HepG2 (cell line): ENCODE results near the gene HES7. TPM values are rescaled to one million over a fixed set of nuclear protein-coding genes. Genes with fewer than 3 reads are reported as not detected.
A peak's percentile ranks its signal among the peaks of the same experiment; 100 is the strongest.

Experiments used
- ARNTL ChIP-seq: sonication (generic); formaldehyde crosslinking; IDR thresholded peaks from 2 replicates; pipeline ENCODE4 v1.4.0; 2020; ENCODE audit warnings: mild to moderate bottlenecking, missing genetic modification reagents
- ASH2L ChIP-seq: fragments of 300-600, 200-600 bp; sonication (generic); IDR thresholded peaks from 2 replicates; pipeline ENCODE4 v1.7.0; 2017; ENCODE audit warnings: low read depth, mild to moderate bottlenecking, moderate library complexity, mixed read lengths, low read length; ENCODE audit not compliant: insufficient read length
- HNF1A ChIP-seq, 2 experiments: sonication (generic) in 1 of 2; formaldehyde crosslinking in 1 of 2; IDR thresholded peaks; 2 replicates each; pipeline versions ENCODE4 v1.4.0 to v1.6.1; 2016 to 2020; ENCODE audit warnings: borderline replicate concordance in 1 of 2, low read depth in 1 of 2, mild to moderate bottlenecking in 1 of 2, missing genetic modification reagents in 1 of 2
- NR2F6 ChIP-seq, 2 experiments: IDR thresholded peaks; 2 replicates each; pipeline ENCODE4 v1.6.1; 2016; ENCODE audit warnings: antibody characterized with exemption in 1 of 2, mild to moderate bottlenecking in 1 of 2
- ZXDC ChIP-seq: sonication (generic); formaldehyde crosslinking; IDR thresholded peaks from 2 replicates; pipeline ENCODE4 v1.5.0; 2020; ENCODE audit warnings: mild to moderate bottlenecking, missing genetic modification reagents
- polyA plus RNA-seq, 8 experiments: library from polyadenylated mRNA; depleted of rRNA in 3 of 8; stranded (reverse) in 7 of 8; unstranded in 1 of 8; fragments of >200 nt; fragmentation: Illumina TruSeq in 4 of 8; extraction: Trizol in 4 of 8; gene quantifications; 2 replicates each; pipeline versions ENCODE4 v1.2.1 to v1.2.3, GENCODE V29; 2011 to 2016; ENCODE audit warnings: low read depth in 4 of 8, missing spikeins in 1 of 8, mixed read lengths in 1 of 8; ENCODE audit not compliant: insufficient read depth in 1 of 8
- total RNA-seq, 5 experiments: library from RNA; depleted of rRNA; stranded (reverse); fragments of >200 nt; fragmentation: Illumina TruSeq; extraction: Trizol; gene quantifications; 2 replicates each; pipeline ENCODE4 v1.2.3, GENCODE V29; 2016; ENCODE audit warnings: low read depth in 1 of 5

Gene HES7
- total and polyA plus RNA-seq, 2 of the 13 experiments (the other 11 are each of a cell fraction or from before 2014, with no cell fraction given): not detected

GRCh38 chr17:8152112-8152775, 28.3 kb upstream of the HES7 start, which contains the start of gene PER1 (continued):
- TF ChIP-seq NR2F6 (IDR thresholded peaks at IDR 0.05) (peak; percentile 65; the same call in 1 of the 2 replicates), NR2F6 (CRISPR knock-in tag; IDR thresholded peaks at IDR 0.05) (peak; percentile 82), ASH2L (peak; percentile 25), HNF1A (IDR thresholded peaks at IDR 0.05; ENCODE audit: low read depth) (no peak), HNF1A (CRISPR knock-in tag; IDR thresholded peaks at IDR 0.05; ENCODE audit: borderline replicate concordance) (peak; percentile 36; the same call in 1 of the 2 replicates), ARNTL (peak; percentile 99), ZXDC (CRISPR knock-in tag) (no peak)
